Measurements from ENCODE around the gene SPOP.
A peak's percentile ranks its signal among the peaks of the same experiment; 100 is the strongest.

Gene SPOP

GRCh38 chr17:49646391-49647255 lies 31.3 kb downstream of the SPOP start:
- POLR2A ChIA-PET, result interaction anchor here (0.5 to 1.3 kb wide), 6 partner anchors 12 to 188 kb away, joined by 3 to 12 read pairs (median 4); partner anchors contain the start of genes FAM117A and KAT7
- peaks cover 8% of the 10 kb centered on the region for H3K4me1 ChIP-seq (ENCODE audit: control insufficient read depth, insufficient read depth, low read length)
- H3K4me3 ChIP-seq (ENCODE audit: low read depth, low read length), result no peak overlapping the region
- H3K36me3 ChIP-seq (ENCODE audit: control insufficient read depth in 2 of 2, insufficient read depth in 1 of 2, low read length in 2 of 2), result no peaks in the 10 kb centered on the region
- CTCF ChIA-PET, result interaction anchor here (0.5 to 2.9 kb wide), 9 partner anchors 13 to 201 kb away, joined by 3 to 11 read pairs (median 4); partner anchors contain the start of genes NXPH3 and TAC4
- H3K27ac ChIP-seq (ENCODE audit: extremely low read depth, low read depth, low read length), result peak overlapping the region; percentile 39
- H3K9me3 ChIP-seq (ENCODE audit: control insufficient read depth, insufficient read depth, low read depth, low read length), result no peaks in the 10 kb centered on the region
- TF ChIP-seq INSM2 (tag by site-specific recombination; IDR thresholded peaks at IDR 0.05) (peak; percentile 85), ZSCAN4 (tag by site-specific recombination; IDR thresholded peaks at IDR 0.05) (no peak), ZNF10 (tag by site-specific recombination; IDR thresholded peaks at IDR 0.05) (peak; percentile 94), PRDM10 (tag by site-specific recombination; IDR thresholded peaks at IDR 0.05) (peak; percentile 40), ZNF707 (tag by site-specific recombination; IDR thresholded peaks at IDR 0.05) (no peak), ZNF768 (tag by site-specific recombination; IDR thresholded peaks at IDR 0.05) (no peak), ZNF600 (tag by site-specific recombination; IDR thresholded peaks at IDR 0.05) (peak; percentile 98), FEZF1 (tag by site-specific recombination; IDR thresholded peaks at IDR 0.05) (peak; percentile 74), TRIM28 (IDR thresholded peaks at IDR 0.05; ENCODE audit: borderline replicate concordance, low read length) (peak; percentile 62), ZNF16 (tag by site-specific recombination; IDR thresholded peaks at IDR 0.05; ENCODE audit: low read depth) (no peak), GLIS1 (tag by site-specific recombination; IDR thresholded peaks at IDR 0.05) (peak; percentile 57), ZEB2 (tag by site-specific recombination; IDR thresholded peaks at IDR 0.05) (peak; percentile 36; the same call in 1 of the 2 replicates), ZNF660 (tag by site-specific recombination; IDR thresholded peaks at IDR 0.05) (0 out of 2 replicates have a peak, but pooled peaks have one; percentile 35), PRDM6 (tag by site-specific recombination; IDR thresholded peaks at IDR 0.05) (peak; percentile 81), CTCF (tag by site-specific recombination; IDR thresholded peaks at IDR 0.05) (no peak), ZNF677 (tag by site-specific recombination; IDR thresholded peaks at IDR 0.05) (no peak), ZBTB17 (tag by site-specific recombination; IDR thresholded peaks at IDR 0.05) (peak; percentile 18; the same call in 1 of the 2 replicates), HOXC10 (CRISPR knock-in tag; IDR thresholded peaks at IDR 0.05) (no peak), ZSCAN18 (tag by site-specific recombination; IDR thresholded peaks at IDR 0.05) (0 out of 2 replicates have a peak, but pooled peaks have one; percentile 20), PRDM1 (tag by site-specific recombination; IDR thresholded peaks at IDR 0.05) (peak; percentile 89), ZNF155 (tag by site-specific recombination; IDR thresholded peaks at IDR 0.05) (no peak), ZFHX2 (tag by site-specific recombination; conservative IDR thresholded peaks at IDR 0.05) (0 out of 2 replicates have a peak, but pooled peaks have one; percentile 19), WT1 (tag by site-specific recombination; IDR thresholded peaks at IDR 0.05) (peak; percentile 11; the same call in 1 of the 2 replicates), ZNF335 (tag by site-specific recombination; conservative IDR thresholded peaks at IDR 0.05) (peak; percentile 6; the same call in 1 of the 2 replicates)
